IPS-NIHi7 (cell line): ENCODE measurements around the gene SFSWAP.
"Not testable (repeated sequence)": the region's sequence is repeated elsewhere in the genome, so short reads cannot be mapped to it uniquely, and the experiment has no call there.

Experiments used
- DNase-seq: peaks from one replicate; pipeline ENCODE4 v3.0.0; 2012; ENCODE audit warnings: mixed read lengths; ENCODE audit errors: extremely low spot score

The SFSWAP gene

DNA sequence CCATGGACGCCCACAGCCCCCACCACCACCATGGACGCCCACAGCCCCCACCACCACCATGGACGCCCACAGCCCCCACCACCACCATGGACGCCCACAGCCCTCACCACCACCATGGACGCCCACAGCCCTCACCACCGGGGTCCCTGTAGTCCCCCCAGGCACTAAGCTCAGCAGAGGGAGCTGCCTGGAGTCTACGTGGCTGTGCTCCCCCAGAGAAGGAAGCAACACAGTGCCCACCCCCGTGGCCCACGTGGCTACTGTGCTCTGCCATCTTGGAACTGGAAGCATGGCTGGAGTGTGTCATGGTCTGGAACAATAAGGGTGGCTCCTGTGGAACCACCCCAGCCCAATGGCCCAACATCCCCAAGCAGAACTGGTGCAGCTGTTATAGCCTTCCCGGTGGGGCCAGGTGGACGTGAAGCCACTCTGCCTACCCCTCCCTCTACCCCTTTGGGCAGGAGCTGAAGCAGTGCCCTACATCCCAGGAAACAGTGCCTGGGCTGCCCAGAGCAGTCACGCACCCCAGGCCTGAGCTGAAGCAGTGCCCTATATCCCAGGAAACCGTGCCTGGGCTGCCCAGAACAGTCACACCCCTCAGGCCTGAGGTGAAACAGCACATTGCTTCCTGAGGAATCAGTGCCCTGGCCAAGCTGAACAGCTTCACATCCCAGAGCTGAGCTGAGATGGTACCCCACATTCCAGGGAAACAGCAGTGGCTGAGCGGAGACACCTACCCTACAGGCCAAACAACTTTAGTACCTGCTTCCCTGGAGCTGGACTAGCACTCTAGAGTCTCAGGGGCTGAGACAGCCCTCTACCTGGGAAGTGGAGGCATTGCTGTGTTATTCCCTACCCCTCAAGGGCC lies 9.0 kb upstream of the SFSWAP start:
- no peak for DNase-seq

DNA sequence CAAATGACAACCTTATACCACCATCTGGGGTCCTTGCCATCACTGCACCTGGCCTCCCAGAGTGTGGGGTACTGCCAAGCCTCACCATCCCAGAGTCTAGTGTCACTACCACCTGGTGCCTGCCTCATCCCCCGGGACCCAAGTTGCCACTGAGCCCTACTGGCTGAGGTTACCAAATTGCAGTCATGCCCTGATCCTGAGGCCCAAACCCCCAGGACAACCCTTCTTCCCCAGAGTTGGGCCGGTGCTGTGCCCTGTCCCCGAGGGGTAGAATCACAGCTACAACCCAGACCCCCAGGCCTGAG lies 8.4 kb upstream of the SFSWAP start:
- no peak for DNase-seq

DNA sequence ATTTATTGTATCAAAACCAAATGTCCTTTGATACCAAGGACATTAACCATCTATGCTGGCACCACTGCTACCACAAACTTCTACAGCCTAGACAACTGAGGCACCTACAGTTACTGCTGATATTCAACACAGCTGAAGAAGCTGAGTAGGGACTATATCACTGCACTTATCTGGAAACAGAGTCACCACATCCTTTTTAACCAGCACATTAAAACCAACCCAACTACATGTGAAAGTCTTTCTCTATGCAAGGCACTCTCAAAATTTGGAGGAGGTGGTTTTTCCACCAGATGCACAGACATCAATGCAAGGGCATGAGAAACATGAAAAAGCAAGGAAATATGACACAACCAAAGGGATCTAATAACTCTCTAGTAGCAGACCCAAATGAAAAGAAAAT lies 7.7 kb upstream of the SFSWAP start:
- DNase-seq, result no peak

DNA sequence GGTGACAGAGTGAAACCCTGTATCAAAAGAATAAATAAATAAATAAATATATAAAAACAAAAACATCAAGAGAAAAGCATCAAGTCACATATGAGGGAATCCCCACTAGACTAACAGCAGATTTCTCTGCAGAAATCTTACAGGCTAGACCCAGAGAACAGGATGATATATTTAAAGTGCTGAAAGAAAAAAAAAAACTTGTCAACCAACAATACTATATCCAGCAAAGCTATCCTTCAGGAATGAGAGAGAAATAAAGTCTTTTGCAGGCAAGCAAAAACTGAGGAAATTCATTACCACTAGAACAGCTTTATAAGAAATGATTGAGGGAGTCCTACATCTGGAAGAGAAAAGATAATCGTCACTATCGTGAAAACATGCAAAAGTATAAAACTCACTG lies 6.4 kb upstream of the SFSWAP start:
- DNase-seq, result no peak

DNA sequence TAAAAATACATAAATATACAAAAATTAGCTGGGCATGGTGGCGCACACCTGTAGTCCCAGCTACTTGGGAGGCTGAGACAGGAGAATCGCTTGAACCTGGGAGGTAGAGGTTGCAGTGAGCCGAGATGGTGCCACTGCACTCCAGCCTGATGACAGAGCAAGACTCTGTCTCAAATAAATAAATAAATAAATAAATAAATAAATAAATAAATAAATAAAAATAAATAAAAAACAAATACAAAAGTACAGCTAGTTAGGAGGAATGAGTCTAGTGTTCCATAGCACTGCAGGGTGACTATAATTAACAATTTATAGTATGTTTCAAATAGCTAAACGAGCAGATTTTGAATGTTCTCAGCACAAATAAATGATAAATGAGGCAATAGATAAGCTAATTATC lies 4.2 kb upstream of the SFSWAP start:
- not testable (repeated sequence) for DNase-seq

DNA sequence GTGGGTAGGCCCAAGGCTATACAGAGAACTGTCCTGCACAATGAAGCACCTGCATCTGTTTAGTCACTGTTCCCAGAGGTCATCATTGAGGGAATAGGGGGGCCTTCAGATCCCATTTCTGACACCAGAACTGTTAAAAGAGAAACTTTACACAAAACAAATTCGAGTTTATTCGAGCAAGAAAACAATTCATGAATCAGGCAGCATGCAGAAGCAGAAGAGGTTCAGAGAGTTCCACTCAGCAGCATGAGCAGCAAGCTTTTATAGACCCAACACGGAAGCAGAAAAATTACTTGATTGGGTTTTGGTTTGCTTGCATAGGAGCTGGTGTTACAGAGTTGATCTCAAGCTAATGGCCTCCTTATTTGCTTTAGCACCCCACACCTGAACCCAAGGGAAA lies 1.7 kb upstream of the SFSWAP start:
- DNase-seq, result no peak

DNA sequence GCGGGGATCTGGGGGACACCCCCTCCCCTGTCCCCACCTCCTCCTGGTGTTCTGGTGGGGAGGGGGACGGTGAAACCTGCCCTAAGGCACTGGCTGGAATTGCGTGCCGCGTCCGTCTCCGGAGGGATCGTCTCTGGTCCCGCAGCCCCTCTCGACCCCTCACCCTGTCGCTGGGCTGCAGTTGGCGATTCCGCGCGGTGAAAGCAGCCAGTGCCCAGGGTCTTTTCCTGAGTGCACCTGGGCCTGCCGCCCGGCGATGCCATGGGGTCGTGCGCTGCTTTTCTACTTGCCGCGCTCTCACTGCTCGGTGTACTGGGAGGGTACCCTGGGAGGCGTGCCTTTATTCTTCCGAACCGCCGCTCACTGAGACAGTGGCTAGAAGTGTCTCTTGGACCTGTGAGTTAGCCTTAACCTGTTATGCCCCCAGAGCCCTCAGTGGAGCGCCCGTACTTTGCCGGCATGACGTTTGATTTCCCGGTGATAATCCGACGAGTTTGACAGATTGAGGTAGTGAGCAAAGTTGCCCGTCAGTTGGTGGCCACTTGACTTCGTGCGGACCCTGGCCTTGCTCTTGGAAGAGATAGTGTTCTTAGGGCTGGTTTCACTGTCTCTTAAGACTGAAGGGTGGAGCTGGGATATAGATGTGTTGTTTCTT lies 788 bp downstream of the SFSWAP start:
- no peak for DNase-seq

DNA sequence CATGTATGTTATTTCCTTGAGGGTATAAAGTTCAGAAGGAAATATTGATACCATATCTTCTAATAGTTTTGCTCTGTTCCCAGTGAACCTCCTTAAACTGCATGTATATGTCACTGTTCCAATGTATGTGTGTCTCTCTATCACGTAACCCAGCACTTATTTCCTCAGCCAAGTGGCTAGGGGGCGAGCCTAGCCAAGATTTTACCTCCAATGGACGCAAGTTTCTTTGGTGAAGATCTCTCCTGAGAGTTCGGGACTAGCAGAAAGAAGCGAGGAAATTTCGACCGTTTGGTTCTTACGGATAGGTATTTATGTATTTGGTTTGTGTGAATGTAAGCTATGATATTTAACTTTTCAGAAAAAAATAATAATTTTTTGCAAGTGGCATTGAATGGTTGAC lies 2.5 kb downstream of the SFSWAP start:
- no peak for DNase-seq

DNA sequence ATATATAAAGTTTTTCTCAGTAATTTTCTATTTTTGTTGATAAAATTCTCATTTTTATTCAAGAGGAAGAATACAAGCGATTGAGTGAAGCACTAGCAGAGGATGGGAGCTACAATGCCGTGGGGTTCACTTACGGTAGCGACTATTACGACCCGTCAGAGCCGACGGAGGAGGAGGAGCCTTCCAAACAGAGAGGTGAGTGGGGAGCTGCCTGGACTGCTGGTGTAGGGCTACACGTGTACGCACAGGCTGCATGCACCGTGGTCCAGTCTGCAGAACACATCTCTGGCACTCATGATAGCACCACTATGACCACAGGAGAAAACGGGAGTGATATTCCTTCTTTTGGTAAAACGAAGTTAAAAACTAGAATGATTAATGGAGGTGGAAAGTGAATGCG lies 3.9 kb downstream of the SFSWAP start:
- no peak for DNase-seq

DNA sequence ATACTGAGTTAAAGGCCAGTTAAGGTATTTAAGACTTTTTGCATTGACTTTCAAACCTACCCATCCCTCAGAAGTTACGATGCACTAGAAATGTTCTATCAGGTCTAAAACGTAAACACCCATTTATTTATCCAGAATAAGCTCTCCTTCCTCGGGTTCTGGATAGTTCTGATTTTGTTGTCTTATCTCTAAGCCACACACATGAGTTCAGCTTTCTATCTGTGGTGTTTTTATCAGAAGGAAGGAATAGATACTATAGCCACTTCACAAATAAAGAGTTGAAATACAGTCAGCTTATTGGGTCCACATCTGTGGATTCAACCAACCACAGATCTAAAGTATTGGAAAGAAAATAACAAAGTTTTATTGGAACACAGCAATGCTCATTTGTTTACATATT lies 5.4 kb downstream of the SFSWAP start:
- no peak for DNase-seq

DNA sequence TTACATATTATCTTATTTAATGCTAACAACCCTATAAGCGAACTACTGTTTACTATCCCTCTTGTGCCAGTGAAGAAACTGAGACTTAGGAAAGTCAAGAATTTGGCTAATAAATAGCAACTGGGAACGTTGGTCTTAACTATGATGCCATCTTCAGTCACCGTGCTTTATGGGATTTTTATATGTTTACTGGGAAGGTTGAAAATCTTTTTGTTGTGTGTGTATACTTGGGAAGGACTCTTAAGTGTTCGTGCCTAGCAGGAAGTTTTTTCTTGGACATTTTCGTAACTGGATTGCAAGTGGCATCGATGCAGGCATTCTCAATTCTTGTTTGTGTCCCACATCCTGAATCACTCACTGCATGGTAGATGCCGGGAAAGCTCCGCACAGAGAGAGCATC lies 9.4 kb downstream of the SFSWAP start:
- DNase-seq, result no peak

DNA sequence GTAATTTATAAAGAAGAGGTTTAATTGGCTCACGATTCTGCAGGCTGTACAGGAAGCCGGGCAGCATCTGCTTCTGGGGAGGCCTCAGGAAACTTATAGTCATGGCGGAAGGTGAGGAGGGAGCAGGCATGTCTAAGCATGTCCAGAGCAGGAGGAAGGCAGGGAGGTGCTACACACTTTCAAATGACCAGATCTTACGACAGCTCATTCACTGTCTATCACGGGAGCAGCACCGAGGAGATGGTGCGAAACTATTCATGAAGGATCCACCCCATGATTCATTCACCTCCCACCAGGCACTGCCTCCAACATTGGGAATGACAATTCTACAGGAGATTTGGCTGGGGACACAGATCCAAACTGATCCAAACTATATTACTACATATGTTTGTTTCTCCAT lies 10.0 kb downstream of the SFSWAP start:
- DNase-seq, result no peak

DNA sequence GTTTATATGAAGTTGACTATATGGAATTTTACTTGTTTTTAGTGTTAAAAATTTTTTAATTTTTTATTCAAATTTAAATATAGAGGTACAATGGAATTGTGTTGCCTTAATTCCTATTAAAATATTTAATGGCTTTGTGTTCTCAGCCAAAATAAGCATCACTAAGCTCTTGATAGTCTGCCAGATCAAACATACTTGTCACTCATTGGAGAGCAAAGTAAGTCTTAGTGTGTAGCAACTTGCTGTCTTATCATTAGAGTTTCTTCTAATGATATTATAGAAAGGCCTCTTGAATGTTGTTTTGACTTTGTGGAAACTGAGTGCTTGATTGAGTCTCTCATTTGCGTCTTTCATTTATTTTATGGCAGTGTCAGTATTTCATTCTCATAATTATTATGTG lies 10.7 kb downstream of the SFSWAP start:
- no peak for DNase-seq

DNA sequence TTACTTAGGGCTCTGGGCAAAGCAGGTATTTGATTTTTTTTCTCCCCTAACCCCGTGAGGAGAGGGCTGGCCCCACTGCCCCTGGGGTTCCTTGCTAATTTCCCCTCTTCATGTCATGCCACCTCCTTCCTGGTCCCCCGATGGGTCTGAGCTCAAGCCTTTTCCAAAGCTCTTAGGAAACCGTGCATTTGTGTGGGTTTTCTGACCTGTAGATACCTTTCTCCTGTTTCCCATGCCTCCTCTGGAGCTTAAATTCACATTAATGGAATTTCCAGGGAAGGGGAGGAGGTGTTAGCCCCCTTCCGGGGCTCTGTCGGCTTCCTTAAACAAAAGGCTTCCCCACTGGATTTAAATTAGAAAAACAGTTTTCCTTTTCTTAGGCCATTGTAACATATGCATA lies 12.6 kb downstream of the SFSWAP start:
- peak; percentile 73 for DNase-seq

DNA sequence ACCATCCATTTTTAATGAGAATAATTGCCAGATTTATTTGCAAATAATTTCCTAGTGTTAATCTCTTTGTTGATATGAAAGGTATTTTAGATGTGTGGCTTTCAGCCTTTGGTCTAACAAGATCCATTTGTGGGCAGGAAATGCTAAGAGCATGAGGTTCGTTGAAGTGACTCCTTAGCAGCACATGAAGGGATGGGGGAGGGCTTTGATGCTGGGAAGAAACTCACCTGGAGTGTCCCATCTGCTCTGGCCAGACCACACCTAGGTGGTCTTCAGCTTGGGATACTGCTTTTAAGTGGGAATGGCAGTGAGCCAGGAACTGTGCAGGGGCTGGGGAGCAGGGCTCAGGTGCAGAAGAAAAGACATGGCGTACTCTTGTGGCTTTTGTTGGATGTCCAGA lies 13.6 kb downstream of the SFSWAP start:
- DNase-seq, result no peak

DNA sequence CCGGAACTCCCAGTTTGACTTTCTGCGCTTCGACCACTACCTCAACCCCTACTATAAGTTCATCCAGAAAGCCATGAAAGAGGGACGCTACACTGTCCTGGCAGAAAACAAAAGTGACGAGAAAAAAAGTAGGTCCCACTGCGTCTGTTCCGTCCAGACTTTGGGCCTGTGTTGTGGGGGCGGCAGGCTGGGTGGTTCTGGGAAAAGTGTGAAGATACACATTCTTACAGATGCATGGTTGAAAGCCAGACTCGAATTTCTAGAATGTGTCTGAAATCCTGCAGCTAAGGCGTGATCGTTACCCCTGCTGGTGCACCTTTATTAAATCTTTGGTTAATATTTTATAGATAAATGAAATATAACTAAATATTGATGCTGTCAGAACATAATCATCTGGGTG lies 14.6 kb downstream of the SFSWAP start:
- DNase-seq, result no peak

DNA sequence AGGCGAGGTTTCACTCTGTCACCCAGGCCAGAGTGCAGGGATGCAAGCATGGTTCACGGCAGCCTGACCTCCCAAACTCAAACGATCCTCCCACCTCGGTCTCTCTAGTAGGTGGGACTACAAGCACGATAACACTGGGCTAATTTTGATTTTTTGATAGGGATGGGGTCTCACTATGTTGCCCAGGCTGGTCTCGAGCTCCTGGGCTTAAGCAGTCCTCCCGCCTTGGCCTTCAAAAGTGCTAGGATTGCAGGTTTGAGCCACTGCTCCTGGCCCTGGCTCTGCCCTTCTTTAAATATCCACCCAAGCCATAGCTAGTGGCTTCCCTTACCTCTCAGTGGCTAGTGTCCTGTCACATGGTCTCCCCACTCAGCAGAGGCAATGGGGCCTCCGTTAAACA lies 17.8 kb downstream of the SFSWAP start:
- DNase-seq, result no peak

DNA sequence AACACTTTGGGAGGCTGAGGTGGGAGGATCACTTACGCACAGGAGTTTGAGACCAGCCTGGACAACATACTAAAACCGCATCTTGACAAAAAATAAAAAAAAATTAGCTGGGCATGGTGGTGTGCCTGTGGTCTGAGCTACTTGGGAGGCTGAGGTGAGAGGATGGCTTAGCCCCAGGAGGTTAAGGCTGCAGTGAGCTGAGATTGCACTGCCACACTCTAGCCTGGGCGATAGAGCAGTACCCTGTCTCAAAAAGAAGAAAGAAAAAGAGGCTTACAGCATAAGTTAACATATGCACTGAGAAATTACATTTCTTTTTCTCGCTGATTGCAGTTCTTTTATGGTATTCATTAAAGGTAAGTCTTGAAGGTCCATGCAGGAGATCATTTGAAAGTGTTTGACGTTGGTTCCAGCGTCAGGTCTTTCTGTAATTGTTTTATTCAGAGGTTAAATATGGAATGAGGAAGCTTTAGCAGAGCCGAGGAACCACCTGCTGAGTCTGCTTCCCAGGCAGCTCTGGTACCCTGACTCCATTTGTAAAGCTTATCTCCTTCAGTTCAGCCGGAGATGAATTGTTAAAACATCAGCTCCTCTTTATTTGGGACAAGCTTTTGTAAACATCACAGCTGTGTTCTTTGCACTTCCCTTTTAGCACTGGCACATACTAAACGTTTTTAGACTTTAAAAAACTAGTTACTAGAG lies 18.5 kb downstream of the SFSWAP start:
- DNase-seq, result no peak

DNA sequence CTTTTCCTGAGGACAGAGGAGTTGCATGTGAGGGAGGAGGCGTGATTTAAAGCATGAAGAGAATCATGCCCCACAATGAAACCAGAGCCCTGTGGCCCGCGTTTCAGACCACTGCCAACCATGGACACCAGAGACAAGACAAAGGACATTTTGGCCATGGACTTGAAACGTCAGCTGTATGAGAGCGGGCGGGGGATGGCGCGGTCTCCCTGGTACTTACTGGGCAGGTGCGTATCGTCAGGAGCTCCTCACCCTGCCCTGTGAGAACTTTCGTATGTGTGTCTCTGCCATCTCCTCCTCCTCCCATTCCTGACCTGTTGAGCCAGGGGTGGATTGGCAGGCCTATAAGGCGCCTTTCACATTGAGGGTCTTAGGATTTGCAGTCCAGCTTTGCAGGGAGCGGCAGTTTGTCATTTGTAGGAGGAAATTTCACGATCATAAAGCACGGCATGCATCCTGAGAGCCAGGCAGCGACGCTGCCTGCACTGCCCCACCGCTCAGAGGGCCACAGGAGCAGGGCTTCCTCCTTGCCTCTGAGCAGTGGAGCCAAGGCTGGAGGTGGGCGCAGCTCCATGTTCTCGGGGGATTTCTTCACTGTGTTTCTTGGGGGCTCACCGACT lies 22.2 kb downstream of the SFSWAP start:
- no peak for DNase-seq

DNA sequence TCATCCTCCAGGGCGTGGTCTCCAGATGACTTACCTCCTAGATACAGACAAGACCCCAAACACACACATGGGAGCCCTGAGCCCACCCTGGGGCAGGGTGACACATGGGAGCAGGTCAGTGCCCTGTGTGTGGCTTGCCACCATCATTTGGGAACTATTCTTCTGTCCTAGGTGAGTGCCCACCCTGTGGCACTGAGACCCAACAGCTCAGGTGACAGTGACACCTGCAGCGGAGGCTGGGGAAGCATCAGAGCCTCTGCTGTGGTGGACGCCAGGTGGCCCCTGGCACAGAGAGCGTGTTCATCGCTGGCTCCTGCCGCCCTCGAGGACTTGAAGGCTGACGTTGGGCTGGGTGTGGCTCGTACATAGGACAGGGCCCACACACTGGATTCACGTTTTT lies 23.0 kb downstream of the SFSWAP start:
- no peak for DNase-seq

DNA sequence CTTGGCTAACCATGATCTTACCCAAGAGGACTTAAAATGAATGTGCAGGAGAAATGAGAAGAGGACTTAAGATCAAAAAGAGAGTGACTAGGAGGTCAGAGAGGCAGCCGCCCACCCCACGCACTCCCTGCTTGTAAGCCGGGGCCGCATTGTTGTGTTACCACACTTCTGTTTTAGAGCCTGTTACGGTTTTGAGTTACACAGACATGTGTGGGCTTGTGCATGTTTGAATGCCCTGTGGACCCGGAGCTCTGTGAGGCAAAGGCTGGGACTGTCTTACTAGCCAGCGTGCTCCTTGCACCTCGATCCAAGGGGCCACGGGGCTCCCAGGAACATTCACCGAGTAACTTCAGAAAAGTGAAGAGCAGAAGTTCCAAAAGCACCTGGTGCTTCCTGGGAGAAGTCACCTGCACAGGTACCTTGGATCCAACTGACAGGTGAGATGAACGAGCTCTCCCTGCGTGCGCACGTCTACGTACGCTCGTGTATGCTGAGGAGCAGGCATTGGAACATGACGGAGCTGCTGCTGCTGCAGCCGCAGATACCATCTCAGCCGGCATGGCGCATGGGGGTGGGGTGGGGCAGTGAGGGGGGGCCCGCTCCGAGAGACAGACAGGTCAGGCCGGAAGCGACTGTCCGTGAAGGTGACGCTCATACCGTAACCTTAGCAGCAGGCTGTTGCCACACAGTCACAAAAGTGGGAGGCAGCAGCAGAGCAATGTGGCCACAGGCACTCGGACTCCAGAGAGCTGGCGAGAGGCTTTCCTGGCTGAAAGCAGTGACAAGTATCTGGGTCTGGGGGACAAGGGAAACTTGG lies 23.7 kb downstream of the SFSWAP start:
- no peak for DNase-seq

DNA sequence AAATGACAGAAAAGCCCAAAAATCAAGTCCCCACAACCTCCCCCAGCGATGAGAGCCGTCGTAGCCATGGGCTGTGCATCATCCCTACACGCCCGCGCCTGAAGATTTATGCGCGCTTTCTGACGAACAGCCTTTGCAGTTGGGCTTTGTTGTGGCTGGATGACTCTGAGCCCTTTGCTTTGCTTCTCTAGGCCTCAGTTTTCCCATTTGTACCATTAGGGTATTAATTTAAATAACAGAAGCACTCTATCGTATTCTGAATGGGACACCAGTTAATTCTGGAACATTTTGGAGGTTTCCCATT lies 24.2 kb downstream of the SFSWAP start:
- DNase-seq, result no peak
